Mucosa of descending colon (tissue), 3 donors: ENCODE measurements around the gene CCT8L2. TPM values are rescaled to one million over a fixed set of nuclear protein-coding genes. Genes with fewer than 3 reads are reported as not detected.
"Not testable (repeated sequence)": the region's sequence is repeated elsewhere in the genome, so short reads cannot be mapped to it uniquely, and the experiment has no call there.

Source experiments
- ATAC-seq: fragments of 200-7000 bp; cut with Tn5 transposase; one replicate; pipeline ENCODE4 v1.9.1; 2020; ENCODE audit warnings: mild to moderate bottlenecking, moderate library complexity
- DNase-seq, 3 donors: peaks; one replicate each; pipeline ENCODE4 v3.0.0-alpha.2; 2020
- H3K36me3 ChIP-seq: fragments of 200-600 bp; one replicate; pipeline ENCODE4 v1.8.0; 2021; ENCODE audit warnings: low read depth, mild to moderate bottlenecking
- H3K4me1 ChIP-seq: fragments of 200-600 bp; one replicate; pipeline ENCODE4 v1.8.0; 2021; ENCODE audit warnings: low read depth, mild to moderate bottlenecking
- H3K4me3 ChIP-seq: fragments of 200-600 bp; one replicate; pipeline ENCODE4 v1.8.0; 2021; ENCODE audit warnings: mild to moderate bottlenecking
- H3K9me3 ChIP-seq: fragments of 200-600 bp; one replicate; pipeline ENCODE4 v1.8.0; 2021; ENCODE audit warnings: mild to moderate bottlenecking
- intact Hi-C, 2 donors: fragments of 100-400 bp; cut with DNase I in 1 of 2; cut with micrococcal nuclease in 1 of 2; formaldehyde crosslinking; loops; one replicate each; pipeline versions ENCODE4 v1.11.0 to v1.11.1; 2022; cut with DNase I, micrococcal nuclease
- total RNA-seq, 3 donors: library from RNA; stranded (reverse); fragmentation: NEBNext Ultra II Directional in 2 of 3; extraction: Animal tissue kit (Norgen Biotek cat#: 25700) in 2 of 3; gene quantifications; one replicate each; pipeline versions ENCODE4 v1.2.1 to v1.2.4, GENCODE V29; 2021 to 2023
- TF ChIP-seq, protein P1 (sequence below): fragments of 200-600 bp; IDR thresholded peaks from one replicate; pipeline ENCODE4 v1.8.0; 2022; ENCODE audit warnings: antibody characterized with exemption, mild to moderate bottlenecking
- donor health status: DM: no; HTN: no; CAD: no; lungs with moderate emphysema.
- donor health status: DM: no; HTN: no; CAD: no.
- donor health status: DM: no; HTN: yes; CAD: no.

The CCT8L2 gene
- total RNA-seq, 3 donors from 2014 or later: not detected

DNA sequence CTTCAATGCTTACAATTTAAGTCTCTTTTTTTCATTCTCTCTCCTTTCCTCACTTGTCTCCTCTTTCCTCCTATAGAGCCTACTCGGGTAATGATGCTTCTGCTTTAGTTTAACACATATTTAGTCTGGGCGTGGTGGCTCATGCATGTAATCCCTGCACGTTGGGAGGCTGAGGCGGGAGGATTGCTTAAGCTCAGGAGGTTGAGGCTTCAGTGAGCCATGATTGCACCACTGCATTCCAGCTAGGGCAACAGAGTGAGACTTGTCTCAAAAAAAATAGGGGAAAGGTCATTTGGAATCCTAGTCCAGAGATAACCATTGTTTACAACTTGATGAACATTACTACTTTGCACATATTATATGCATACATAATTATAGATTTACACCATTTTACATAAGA is 1.4 kb upstream of the CCT8L2 start:
- no peak for DNase-seq
- Histone ChIP-seq H3K4me3 (no peak overlapping the region), H3K9me3 (peaks cover 30% of the 10 kb centered on the region), H3K4me1 (no peaks in the 10 kb centered on the region), H3K36me3 (no peaks in the 10 kb centered on the region)
- intact Hi-C loops: no loop called here
- TF ChIP-seq, protein P1, sequence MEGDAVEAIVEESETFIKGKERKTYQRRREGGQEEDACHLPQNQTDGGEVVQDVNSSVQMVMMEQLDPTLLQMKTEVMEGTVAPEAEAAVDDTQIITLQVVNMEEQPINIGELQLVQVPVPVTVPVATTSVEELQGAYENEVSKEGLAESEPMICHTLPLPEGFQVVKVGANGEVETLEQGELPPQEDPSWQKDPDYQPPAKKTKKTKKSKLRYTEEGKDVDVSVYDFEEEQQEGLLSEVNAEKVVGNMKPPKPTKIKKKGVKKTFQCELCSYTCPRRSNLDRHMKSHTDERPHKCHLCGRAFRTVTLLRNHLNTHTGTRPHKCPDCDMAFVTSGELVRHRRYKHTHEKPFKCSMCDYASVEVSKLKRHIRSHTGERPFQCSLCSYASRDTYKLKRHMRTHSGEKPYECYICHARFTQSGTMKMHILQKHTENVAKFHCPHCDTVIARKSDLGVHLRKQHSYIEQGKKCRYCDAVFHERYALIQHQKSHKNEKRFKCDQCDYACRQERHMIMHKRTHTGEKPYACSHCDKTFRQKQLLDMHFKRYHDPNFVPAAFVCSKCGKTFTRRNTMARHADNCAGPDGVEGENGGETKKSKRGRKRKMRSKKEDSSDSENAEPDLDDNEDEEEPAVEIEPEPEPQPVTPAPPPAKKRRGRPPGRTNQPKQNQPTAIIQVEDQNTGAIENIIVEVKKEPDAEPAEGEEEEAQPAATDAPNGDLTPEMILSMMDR: no peak
- no peak for ATAC-seq

DNA sequence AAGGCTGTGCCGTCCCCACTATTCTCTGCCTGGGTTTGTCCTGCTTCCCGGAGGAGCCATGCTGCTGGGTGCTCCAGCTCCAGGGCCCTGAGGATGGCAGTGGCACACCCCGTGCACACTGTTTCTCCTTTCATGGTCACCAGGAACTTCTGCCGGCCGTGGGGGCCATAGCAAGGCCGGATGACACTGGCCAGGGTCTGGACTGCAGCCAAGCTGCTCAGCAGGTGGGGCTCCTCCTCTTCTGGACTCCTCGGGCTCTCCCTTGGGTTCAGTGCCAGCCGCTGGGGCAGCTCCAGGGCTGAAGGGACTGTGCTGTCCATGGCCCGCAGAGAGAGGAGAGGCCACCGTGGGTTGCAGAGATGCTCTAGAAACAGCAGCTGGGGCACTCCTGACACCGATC is 379 bp downstream of the CCT8L2 start:
- H3K36me3 ChIP-seq, intact Hi-C loops, ATAC-seq, DNase-seq, H3K4me1 ChIP-seq, H3K4me3 ChIP-seq: not testable (repeated sequence)
- peaks cover 36% of the 10 kb centered on the region for H3K9me3 ChIP-seq

DNA sequence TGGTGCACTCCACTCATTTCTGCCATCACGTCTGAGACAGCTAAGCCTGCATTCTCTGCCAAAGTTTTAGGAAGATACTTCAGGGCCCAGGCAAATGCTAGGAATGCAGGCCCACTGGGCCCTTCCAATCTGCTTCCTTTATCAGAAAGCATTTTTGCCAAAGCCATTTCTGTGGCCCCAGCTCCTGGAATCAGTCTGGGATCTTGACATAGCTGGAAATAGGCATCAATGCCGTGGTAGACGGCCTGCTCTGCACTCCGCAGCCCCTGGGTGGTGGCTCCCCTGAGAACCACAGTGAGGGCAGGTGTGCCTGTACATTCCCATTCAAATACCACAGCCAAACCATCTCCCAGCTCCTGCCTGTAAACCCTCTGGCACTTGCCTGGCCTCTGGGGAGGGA is 1.5 kb downstream of the CCT8L2 start:
- intact Hi-C loops, ATAC-seq: not testable (repeated sequence)

DNA sequence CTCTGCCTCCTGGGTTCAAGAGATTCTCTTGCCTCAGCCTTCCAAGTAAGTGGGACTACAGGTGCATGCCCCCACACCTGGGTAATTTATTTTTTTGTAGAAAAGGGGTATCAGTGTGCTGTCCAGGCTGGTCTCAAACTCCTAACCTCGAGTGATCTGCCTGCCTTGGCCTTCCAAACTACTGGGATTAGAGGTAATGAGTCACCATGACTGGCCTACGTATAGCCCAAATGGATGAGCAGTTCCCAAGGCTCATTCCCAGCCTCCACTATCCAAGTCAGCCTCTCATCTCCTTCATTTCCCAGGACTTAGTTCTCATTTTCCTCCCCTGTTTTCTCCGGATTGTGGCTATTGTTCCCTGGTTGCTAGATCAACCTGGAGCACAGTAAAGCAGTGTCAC is 5.6 kb downstream of the CCT8L2 start:
- intact Hi-C loops: no loop called here
- DNase-seq: no peak

More for the DNA sequence above, 1.5 kb downstream of the CCT8L2 start:
- DNase-seq, H3K4me1 ChIP-seq, H3K4me3 ChIP-seq, H3K36me3 ChIP-seq: not testable (repeated sequence)
- peaks cover 40% of the 10 kb centered on the region for H3K9me3 ChIP-seq

DNA sequence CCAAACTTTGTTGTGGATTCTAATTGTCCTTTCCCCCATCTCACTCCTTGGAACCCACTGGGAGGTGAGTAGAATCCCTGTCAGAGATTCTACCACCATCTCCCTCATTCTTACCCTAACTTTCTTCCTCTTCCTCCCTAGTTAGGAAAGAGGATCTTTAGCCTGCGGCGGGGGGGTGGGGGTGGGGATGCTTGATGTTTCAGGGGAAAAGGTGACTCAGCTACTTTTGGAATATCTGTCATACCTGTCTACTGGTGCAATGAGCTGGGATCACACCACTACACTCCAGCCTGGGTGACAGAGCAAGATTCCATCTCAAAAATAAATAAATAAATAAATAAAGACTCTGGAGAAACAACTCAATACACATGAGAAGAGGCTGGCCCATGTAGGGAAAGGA is 6.4 kb downstream of the CCT8L2 start:
- ATAC-seq: no peak
- no peaks in the 10 kb centered on the region for H3K4me1 ChIP-seq
- H3K9me3 ChIP-seq: peaks cover 39% of the 10 kb centered on the region
- intact Hi-C loops: no loop called here
- DNase-seq: no peak
- no peaks in the 10 kb centered on the region for H3K36me3 ChIP-seq
- no peak overlapping the region for H3K4me3 ChIP-seq
- TF ChIP-seq, protein P1: no peak

More for the DNA sequence above, 5.6 kb downstream of the CCT8L2 start:
- TF ChIP-seq, protein P1: no peak
- no peaks in the 10 kb centered on the region for H3K36me3 ChIP-seq
- no peak for ATAC-seq
- no peaks in the 10 kb centered on the region for H3K4me1 ChIP-seq
- H3K4me3 ChIP-seq: no peak overlapping the region
- H3K9me3 ChIP-seq: peaks cover 43% of the 10 kb centered on the region

DNA sequence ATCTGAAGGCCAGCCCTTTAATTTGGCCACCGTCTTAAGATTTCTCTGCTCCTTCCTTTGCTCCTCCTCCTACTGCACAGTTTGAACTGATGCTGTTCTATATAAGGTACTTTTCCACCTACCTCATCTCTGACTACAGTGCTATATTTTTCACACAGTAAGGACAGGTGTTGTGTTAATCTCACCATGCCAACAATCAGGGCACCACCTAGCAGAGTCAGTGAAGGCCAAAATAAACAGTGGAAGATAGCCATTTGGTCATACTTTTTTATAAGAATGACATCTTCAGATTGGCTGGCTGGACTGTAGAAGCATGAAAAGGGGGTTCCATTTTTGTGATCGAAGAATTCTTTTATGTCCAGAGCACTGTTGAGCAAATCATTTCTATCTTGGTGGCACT is 11.7 kb downstream of the CCT8L2 start:
- intact Hi-C loops, ATAC-seq: not testable (repeated sequence)

DNA sequence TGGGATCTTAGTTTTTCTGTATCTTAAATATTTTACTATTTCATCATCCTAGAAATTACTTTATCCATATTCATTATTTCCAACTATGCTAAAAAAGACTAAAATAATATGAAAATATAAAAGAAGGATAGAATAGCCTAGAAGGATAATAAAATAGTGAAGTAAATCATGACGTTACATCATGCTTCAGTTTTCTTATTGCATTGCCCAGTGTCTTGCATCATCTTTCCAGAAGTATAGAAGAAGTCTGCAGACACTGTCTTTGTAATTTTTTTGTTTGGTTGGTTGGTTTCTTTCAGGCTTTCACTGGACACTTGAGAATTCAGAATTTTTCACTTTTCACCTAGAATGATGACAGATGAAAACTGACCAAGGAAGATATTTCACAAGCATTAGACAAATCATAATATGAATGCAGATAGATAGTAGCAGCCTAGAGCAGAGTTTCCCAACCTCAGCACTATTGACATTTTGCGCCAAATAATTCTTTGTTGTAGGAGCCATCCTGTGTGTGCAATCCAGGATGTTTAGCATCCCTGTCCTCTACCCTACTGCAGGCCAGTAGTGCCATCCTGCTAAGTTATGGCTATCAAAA is 23.3 kb downstream of the CCT8L2 start:
- H3K4me1 ChIP-seq, DNase-seq, H3K4me3 ChIP-seq, intact Hi-C loops, H3K36me3 ChIP-seq, ATAC-seq: not testable (repeated sequence)
- peaks cover 20% of the 10 kb centered on the region for H3K9me3 ChIP-seq

More for the DNA sequence above, 11.7 kb downstream of the CCT8L2 start:
- H3K9me3 ChIP-seq: peaks cover 24% of the 10 kb centered on the region
- not testable (repeated sequence) for H3K36me3 ChIP-seq, DNase-seq, H3K4me3 ChIP-seq, H3K4me1 ChIP-seq

DNA sequence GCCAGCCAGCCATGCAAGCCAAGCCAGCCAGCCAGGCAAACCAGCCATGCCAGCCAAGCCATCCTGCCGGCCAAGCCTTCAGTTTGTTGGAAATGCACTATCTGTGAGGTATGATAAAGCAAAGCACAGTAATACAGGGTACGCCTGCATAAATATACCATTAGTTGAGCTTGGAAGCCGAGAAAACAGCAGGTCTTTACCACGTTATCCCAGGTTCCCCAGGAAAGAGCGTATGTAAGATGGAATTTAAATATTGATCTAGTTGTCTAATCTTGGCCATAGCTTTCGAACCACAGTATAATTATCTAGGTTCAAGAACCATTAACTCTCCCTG is 24.2 kb downstream of the CCT8L2 start:
- TF ChIP-seq, protein P1: no peak
- Histone ChIP-seq H3K4me3 (no peak overlapping the region), H3K36me3 (no peaks in the 10 kb centered on the region), H3K9me3 (peaks cover 20% of the 10 kb centered on the region), H3K4me1 (no peaks in the 10 kb centered on the region)
- intact Hi-C loops: no loop called here
- DNase-seq (no peak), ATAC-seq (no peak)

DNA sequence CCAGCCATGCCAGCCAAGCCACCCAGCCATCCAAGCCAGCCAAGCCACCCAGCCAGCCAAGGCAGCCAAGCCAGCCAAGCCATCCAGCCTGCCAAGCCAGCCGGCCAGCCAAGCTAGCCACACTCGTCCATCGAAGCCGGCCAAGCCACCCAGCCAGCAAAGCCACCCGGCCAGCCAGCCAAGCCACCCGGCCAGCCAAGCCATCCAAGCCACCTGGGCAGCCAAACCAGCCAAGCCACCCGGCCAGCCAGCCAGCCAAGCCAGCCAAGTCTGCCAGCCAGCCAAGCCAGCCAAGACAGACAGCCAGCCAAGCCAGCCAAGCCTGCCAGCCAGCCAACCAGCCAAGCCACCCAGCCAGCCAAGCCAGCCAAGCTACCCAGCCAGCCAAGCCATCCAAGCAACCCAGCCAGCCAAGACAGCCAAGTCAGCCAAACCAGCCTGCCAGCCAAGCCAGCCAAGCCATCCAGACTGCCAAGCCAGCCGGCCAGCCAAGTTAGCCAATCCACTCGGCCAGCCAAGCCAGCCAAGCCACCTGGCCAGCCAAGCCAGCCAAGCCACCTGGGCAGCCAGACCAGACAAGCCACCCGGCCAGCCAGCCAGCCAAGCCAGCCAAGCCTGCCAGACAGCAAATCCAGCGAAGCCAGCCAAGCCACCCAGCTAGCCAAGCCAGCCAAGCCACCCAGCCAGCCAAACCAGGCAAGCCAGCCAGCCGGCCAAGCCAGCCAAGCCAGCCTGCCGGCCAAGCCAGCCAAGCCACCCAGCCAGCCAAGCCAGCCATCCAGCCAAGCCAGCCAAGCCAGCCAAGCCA is 24.8 kb downstream of the CCT8L2 start:
- H3K4me3 ChIP-seq, DNase-seq, ATAC-seq, intact Hi-C loops, H3K4me1 ChIP-seq, H3K36me3 ChIP-seq: not testable (repeated sequence)
- H3K9me3 ChIP-seq: peaks cover 20% of the 10 kb centered on the region

DNA sequence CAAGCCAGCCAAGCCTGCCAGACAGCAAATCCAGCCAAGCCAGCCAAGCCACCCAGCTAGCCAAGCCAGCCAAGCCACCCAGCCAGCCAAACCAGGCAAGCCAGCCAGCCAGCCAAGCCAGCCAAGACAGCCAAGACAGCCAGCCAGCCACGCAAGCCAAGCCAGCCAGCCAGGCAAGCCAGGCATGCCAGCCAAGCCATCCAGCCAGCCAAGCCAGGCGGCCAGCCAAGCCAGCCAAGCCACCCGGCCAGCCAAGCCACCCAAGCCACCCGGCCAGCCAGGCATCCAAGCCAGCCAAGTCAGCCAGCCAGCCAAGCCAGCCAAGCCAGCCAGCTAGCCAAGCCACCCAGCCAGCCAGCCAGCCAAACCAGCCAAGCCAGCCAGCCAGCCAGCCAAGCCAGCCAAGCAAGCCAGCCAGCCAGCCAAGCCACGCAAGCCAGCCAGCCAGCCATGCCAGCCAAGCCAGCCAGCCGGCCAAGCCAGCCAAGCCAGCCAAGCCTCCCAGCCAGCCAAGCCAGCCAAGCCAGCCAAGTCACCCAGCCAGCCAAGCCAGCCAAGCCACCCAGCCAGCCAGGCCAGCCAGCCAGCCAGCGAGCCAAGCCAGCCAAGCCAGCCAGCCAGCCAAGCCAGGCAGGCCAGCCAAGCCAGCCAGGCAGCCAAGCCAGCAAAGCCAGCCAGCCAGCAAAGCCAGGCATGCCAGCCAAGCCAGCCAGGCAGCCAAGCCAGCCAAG is 26.0 kb downstream of the CCT8L2 start:
- H3K36me3 ChIP-seq, intact Hi-C loops, DNase-seq, H3K4me1 ChIP-seq, H3K4me3 ChIP-seq, ATAC-seq: not testable (repeated sequence)
- peaks cover 21% of the 10 kb centered on the region for H3K9me3 ChIP-seq
